Cortex of kidney (tissue), 1 donor: ENCODE measurements around the gene SRSF7.

Experiments used
- DNase-seq: peaks from one replicate; lab custom pipeline; 2025; lab: John Stamatoyannopoulos, UW

Gene SRSF7

GRCh38 chr2:38701542-38701941, 49.6 kb downstream of the SRSF7 start:
- DNase-seq: no peak

GRCh38 chr2:38700881-38701458, 50.2 kb downstream of the SRSF7 start:
- no peak for DNase-seq

- DNase-seq: no peak
These were observed 50.9 kb downstream of the SRSF7 start for GRCh38 chr2:38700113-38700785.

- DNase-seq: no peak
These were observed 52.6 kb downstream of the SRSF7 start for GRCh38 chr2:38698467-38699003.

- no peak for DNase-seq
These were observed 53.9 kb downstream of the SRSF7 start for GRCh38 chr2:38697116-38697840.
